WTC11 (cell line): Measurements from ENCODE around the gene CACNA2D3. TPM values are rescaled to one million over a fixed set of nuclear protein-coding genes. Genes with fewer than 3 reads are reported as not detected.

Experiments used
- ATAC-seq: fragments of 200-7000 bp; cut with Tn5 transposase; 2 replicates; pipeline ENCODE4 v1.10.0; 2021; ENCODE audit warnings: mild to moderate bottlenecking, moderate library complexity
- CTCF ChIA-PET: fragments of 300-600 bp; sonication (Branson Sonifier 250); formaldehyde crosslinking; loops from one replicate; lab custom pipeline; 2021; ENCODE audit warnings: antibody characterized with exemption; lab: Charles Lee
- POLR2A ChIA-PET: fragments of 350-600 bp; sonication (Branson Sonifier 250); formaldehyde crosslinking; loops from one replicate; lab custom pipeline; 2021; ENCODE audit warnings: antibody characterized with exemption; lab: Charles Lee
- DNase-seq: peaks from one replicate; pipeline ENCODE4 v3.0.0; 2021; ENCODE audit warnings: low spot score
- H3K27ac Mint-ChIP-seq: 2 replicates; pipeline ENCODE4 v1.8.0; 2021; ENCODE audit warnings: mixed read lengths
- H3K27me3 Mint-ChIP-seq: 2 replicates; pipeline ENCODE4 v1.8.0; 2021; ENCODE audit warnings: low read depth, mild to moderate bottlenecking, moderate library complexity, mixed read lengths
- H3K36me3 Mint-ChIP-seq: 2 replicates; pipeline ENCODE4 v1.8.0; 2021; ENCODE audit warnings: mixed read lengths
- H3K4me1 Mint-ChIP-seq: 2 replicates; pipeline ENCODE4 v1.8.0; 2022; ENCODE audit warnings: mixed read lengths
- H3K4me3 Mint-ChIP-seq: 2 replicates; pipeline ENCODE4 v1.8.0; 2021; ENCODE audit warnings: mild to moderate bottlenecking, moderate library complexity, mixed read lengths
- H3K9me3 Mint-ChIP-seq: 2 replicates; pipeline ENCODE4 v1.8.0; 2021; ENCODE audit warnings: mixed read lengths
- ATF6 ChIP-seq: sonication (generic); formaldehyde crosslinking; IDR thresholded peaks from 2 replicates; pipeline ENCODE4 v1.8.1; 2023; ENCODE audit warnings: mild to moderate bottlenecking, missing genetic modification reagents
- FOXJ3 ChIP-seq: sonication (generic); formaldehyde crosslinking; IDR thresholded peaks from 2 replicates; pipeline ENCODE4 v1.9.0; 2021; ENCODE audit warnings: missing genetic modification reagents, mild to moderate bottlenecking, borderline replicate concordance
- OVOL2 ChIP-seq: fragments of 250-450 bp; sonication (Bioruptor Pico); IDR thresholded peaks from 2 replicates; pipeline ENCODE4 v1.9.0; 2021; ENCODE audit warnings: mild to moderate bottlenecking, borderline replicate concordance
- PRDM15 ChIP-seq: sonication (generic); formaldehyde crosslinking; IDR thresholded peaks from 2 replicates; pipeline ENCODE4 v1.8.0; 2022; ENCODE audit warnings: missing genetic modification reagents
- ZBTB21 ChIP-seq: sonication (generic); formaldehyde crosslinking; IDR thresholded peaks from 2 replicates; pipeline ENCODE4 v1.8.1; 2023; ENCODE audit warnings: mild to moderate bottlenecking, missing genetic modification reagents, borderline replicate concordance
- ZNF219 ChIP-seq: sonication (generic); formaldehyde crosslinking; IDR thresholded peaks from 2 replicates; pipeline ENCODE4 v1.8.0; 2023; ENCODE audit warnings: missing genetic modification reagents, mild to moderate bottlenecking, borderline replicate concordance
- ZNF416 ChIP-seq: fragments of 250-450 bp; sonication (Bioruptor Pico); IDR thresholded peaks from 2 replicates; pipeline ENCODE4 v1.9.0; 2021; ENCODE audit warnings: mild to moderate bottlenecking, inconsistent platforms
- total RNA-seq: library from RNA; stranded (reverse); gene quantifications from 3 replicates; pipeline ENCODE4 v1.2.3, GENCODE V29; 2021
- TF ChIP-seq, protein P1 (sequence below): sonication (generic); formaldehyde crosslinking; IDR thresholded peaks from 2 replicates; pipeline ENCODE4 v1.8.0; 2022; ENCODE audit warnings: mild to moderate bottlenecking, missing genetic modification reagents
- TF ChIP-seq, protein P2 (sequence below): sonication (generic); formaldehyde crosslinking; IDR thresholded peaks from 2 replicates; pipeline ENCODE4 v1.8.1; 2023; ENCODE audit warnings: mild to moderate bottlenecking, missing genetic modification reagents, borderline replicate concordance
- TF ChIP-seq, protein P3 (sequence below): sonication (generic); formaldehyde crosslinking; IDR thresholded peaks from 2 replicates; pipeline ENCODE4 v1.8.1; 2023; ENCODE audit warnings: mild to moderate bottlenecking, moderate library complexity, missing genetic modification reagents

Gene CACNA2D3
- total RNA-seq, 1 experiment from 2014 or later, result 5.0 TPM

- Mint-ChIP-seq H3K27ac (no peak overlapping the region), H3K36me3 (peaks cover 22% of the 10 kb centered on the region), H3K4me3 (no peak overlapping the region), H3K27me3 (no peaks in the 10 kb centered on the region), H3K4me1 (peaks cover 7% of the 10 kb centered on the region), H3K9me3 (peaks cover 3% of the 10 kb centered on the region; the same call in 1 of the 2 replicates)
- CTCF ChIA-PET, result no interaction called here
- ATAC-seq, result no peak
- TF ChIP-seq, protein P1, sequence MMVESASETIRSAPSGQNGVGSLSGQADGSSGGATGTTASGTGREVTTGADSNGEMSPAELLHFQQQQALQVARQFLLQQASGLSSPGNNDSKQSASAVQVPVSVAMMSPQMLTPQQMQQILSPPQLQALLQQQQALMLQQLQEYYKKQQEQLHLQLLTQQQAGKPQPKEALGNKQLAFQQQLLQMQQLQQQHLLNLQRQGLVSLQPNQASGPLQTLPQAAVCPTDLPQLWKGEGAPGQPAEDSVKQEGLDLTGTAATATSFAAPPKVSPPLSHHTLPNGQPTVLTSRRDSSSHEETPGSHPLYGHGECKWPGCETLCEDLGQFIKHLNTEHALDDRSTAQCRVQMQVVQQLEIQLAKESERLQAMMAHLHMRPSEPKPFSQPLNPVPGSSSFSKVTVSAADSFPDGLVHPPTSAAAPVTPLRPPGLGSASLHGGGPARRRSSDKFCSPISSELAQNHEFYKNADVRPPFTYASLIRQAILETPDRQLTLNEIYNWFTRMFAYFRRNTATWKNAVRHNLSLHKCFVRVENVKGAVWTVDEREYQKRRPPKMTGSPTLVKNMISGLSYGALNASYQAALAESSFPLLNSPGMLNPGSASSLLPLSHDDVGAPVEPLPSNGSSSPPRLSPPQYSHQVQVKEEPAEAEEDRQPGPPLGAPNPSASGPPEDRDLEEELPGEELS (CRISPR knock-in tag), result no peak
- no peak for TF ChIP-seq ZNF219
- no peak for TF ChIP-seq ZBTB21 (CRISPR knock-in tag)
- TF ChIP-seq, protein P2, sequence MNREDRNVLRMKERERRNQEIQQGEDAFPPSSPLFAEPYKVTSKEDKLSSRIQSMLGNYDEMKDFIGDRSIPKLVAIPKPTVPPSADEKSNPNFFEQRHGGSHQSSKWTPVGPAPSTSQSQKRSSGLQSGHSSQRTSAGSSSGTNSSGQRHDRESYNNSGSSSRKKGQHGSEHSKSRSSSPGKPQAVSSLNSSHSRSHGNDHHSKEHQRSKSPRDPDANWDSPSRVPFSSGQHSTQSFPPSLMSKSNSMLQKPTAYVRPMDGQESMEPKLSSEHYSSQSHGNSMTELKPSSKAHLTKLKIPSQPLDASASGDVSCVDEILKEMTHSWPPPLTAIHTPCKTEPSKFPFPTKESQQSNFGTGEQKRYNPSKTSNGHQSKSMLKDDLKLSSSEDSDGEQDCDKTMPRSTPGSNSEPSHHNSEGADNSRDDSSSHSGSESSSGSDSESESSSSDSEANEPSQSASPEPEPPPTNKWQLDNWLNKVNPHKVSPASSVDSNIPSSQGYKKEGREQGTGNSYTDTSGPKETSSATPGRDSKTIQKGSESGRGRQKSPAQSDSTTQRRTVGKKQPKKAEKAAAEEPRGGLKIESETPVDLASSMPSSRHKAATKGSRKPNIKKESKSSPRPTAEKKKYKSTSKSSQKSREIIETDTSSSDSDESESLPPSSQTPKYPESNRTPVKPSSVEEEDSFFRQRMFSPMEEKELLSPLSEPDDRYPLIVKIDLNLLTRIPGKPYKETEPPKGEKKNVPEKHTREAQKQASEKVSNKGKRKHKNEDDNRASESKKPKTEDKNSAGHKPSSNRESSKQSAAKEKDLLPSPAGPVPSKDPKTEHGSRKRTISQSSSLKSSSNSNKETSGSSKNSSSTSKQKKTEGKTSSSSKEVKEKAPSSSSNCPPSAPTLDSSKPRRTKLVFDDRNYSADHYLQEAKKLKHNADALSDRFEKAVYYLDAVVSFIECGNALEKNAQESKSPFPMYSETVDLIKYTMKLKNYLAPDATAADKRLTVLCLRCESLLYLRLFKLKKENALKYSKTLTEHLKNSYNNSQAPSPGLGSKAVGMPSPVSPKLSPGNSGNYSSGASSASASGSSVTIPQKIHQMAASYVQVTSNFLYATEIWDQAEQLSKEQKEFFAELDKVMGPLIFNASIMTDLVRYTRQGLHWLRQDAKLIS, result no peak
- TF ChIP-seq PRDM15 (CRISPR knock-in tag), result no peak
- no peak for TF ChIP-seq ATF6 (CRISPR knock-in tag)
- TF ChIP-seq, protein P3, sequence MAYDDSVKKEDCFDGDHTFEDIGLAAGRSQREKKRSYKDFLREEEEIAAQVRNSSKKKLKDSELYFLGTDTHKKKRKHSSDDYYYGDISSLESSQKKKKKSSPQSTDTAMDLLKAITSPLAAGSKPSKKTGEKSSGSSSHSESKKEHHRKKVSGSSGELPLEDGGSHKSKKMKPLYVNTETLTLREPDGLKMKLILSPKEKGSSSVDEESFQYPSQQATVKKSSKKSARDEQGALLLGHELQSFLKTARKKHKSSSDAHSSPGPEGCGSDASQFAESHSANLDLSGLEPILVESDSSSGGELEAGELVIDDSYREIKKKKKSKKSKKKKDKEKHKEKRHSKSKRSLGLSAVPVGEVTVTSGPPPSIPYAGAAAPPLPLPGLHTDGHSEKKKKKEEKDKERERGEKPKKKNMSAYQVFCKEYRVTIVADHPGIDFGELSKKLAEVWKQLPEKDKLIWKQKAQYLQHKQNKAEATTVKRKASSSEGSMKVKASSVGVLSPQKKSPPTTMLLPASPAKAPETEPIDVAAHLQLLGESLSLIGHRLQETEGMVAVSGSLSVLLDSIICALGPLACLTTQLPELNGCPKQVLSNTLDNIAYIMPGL (CRISPR knock-in tag), result no peak
- TF ChIP-seq ZNF416 (CRISPR knock-in tag), result no peak
- no peak for TF ChIP-seq OVOL2 (CRISPR knock-in tag)
- no peak for TF ChIP-seq FOXJ3 (CRISPR knock-in tag)
- POLR2A ChIA-PET, result no interaction called here
- DNase-seq, result no peak
Measured at GRCh38 chr3:54901906-54902685, 779.7 kb downstream of the CACNA2D3 start.
